ENCODE measurements around the gene PDZRN3.

The PDZRN3 gene

GRCh38 chr3:73633916-73634344 lies 9.2 kb upstream of the PDZRN3 start:
- no peak for DNase-seq
- Histone ChIP-seq H3K4me3 (ENCODE audit: low read depth, low read length) (no peak overlapping the region), H3K4me1 (no peaks in the 10 kb centered on the region), H3K36me3 (no peaks in the 10 kb centered on the region), H3K9me3 (no peaks in the 10 kb centered on the region), H3K27me3 (no peaks in the 10 kb centered on the region)
- no peak for TF ChIP-seq CTCF (IDR thresholded peaks at IDR 0.05; ENCODE audit: low read depth, low read length)

GRCh38 chr3:73633453-73633852 lies 8.7 kb upstream of the PDZRN3 start:
- Histone ChIP-seq H3K4me1 (no peaks in the 10 kb centered on the region), H3K4me3 (ENCODE audit: low read depth, low read length) (no peak overlapping the region), H3K9me3 (no peaks in the 10 kb centered on the region), H3K27me3 (no peaks in the 10 kb centered on the region), H3K36me3 (no peaks in the 10 kb centered on the region)
- no peak for TF ChIP-seq CTCF (IDR thresholded peaks at IDR 0.05; ENCODE audit: low read depth, low read length)
- no peak for DNase-seq

- H3K4me3 ChIP-seq (ENCODE audit: low read depth, low read length) = no peak overlapping the region
- H3K36me3 ChIP-seq = no peaks in the 10 kb centered on the region
- H3K27me3 ChIP-seq = no peaks in the 10 kb centered on the region
- H3K4me1 ChIP-seq = peaks cover 16% of the 10 kb centered on the region
- no peak for DNase-seq
- H3K9me3 ChIP-seq = no peaks in the 10 kb centered on the region
- TF ChIP-seq CTCF (IDR thresholded peaks at IDR 0.05; ENCODE audit: low read depth, low read length) = no peak
Measured at GRCh38 chr3:73626106-73626505, 1.4 kb upstream of the PDZRN3 start.

- DNase-seq = peak; percentile 79
- H3K4me3 ChIP-seq (ENCODE audit: low read depth, low read length) = peak overlapping the region; percentile 76
Measured at GRCh38 chr3:73624017-73624820, 522 bp downstream of the PDZRN3 start.

GRCh38 chr3:73623346-73623745 lies 1.4 kb downstream of the PDZRN3 start:
- H3K4me3 ChIP-seq (ENCODE audit: low read depth, low read length) = peak overlapping the region; percentile 76
- H3K9me3 ChIP-seq = no peaks in the 10 kb centered on the region
- H3K36me3 ChIP-seq = no peaks in the 10 kb centered on the region; the same call in 1 of the 2 replicates
- H3K27me3 ChIP-seq = no peaks in the 10 kb centered on the region
- peaks cover 16% of the 10 kb centered on the region for H3K4me1 ChIP-seq
- no peak for TF ChIP-seq CTCF (IDR thresholded peaks at IDR 0.05; ENCODE audit: low read depth, low read length)
- no peak for DNase-seq

More at GRCh38 chr3:73624017-73624820, 522 bp downstream of the PDZRN3 start:
- no peaks in the 10 kb centered on the region for H3K27me3 ChIP-seq
- H3K9me3 ChIP-seq = no peaks in the 10 kb centered on the region
- TF ChIP-seq CTCF (IDR thresholded peaks at IDR 0.05; ENCODE audit: low read depth, low read length) = 0 out of 2 replicates have a peak, but pooled peaks have one; percentile 16
- no peaks in the 10 kb centered on the region; the same call in 1 of the 2 replicates for H3K36me3 ChIP-seq
- H3K4me1 ChIP-seq = peaks cover 16% of the 10 kb centered on the region

Measured in BE2C (cell line).